ENCODE results near the gene CD160. TPM values are rescaled to one million over a fixed set of nuclear protein-coding genes. Genes with fewer than 3 reads are reported as not detected.

Gene CD160
- total RNA-seq, 1 donor, result 9.0 TPM

GRCh38 chr1:145788580-145788979 lies 69.3 kb downstream of the CD160 start:
- Histone ChIP-seq H3K4me3 (ENCODE audit: low read length) (no peak overlapping the region), H3K27me3 (ENCODE audit: insufficient read depth, low read length) (no peaks in the 10 kb centered on the region), H3K9me3 (ENCODE audit: low read depth, low read length) (no peaks in the 10 kb centered on the region), H3K4me1 (ENCODE audit: insufficient read depth, low read length) (peaks cover 5% of the 10 kb centered on the region)

Other genes with a start within 250 kb of the CD160 start
- 43.8 TPM for gene GPR89A, start 111.5 kb upstream of the CD160 start, total RNA-seq
- 0.10 TPM for gene PDZK1, start 12.1 kb upstream of the CD160 start, total RNA-seq
- gene RNF115, start 104.6 kb downstream of the CD160 start, total RNA-seq, result 16.4 TPM
- gene POLR3C, start 104.7 kb downstream of the CD160 start, total RNA-seq, result 29.9 TPM
- gene NUDT17, start 126.1 kb downstream of the CD160 start, total RNA-seq, result 1.2 TPM
- gene PIAS3, start 139.6 kb downstream of the CD160 start, total RNA-seq, result 8.0 TPM
- not detected for gene ANKRD35, start 166.4 kb downstream of the CD160 start, total RNA-seq
- 0.21 TPM for gene ITGA10, start 190.6 kb downstream of the CD160 start, total RNA-seq
- gene PEX11B, start 199.2 kb downstream of the CD160 start, total RNA-seq, result 6.1 TPM
- gene RBM8A, start 208.0 kb downstream of the CD160 start, total RNA-seq, result 98.2 TPM
- gene LIX1L, start 238.5 kb downstream of the CD160 start, total RNA-seq, result 15.1 TPM
- gene ANKRD34A, start 245.1 kb downstream of the CD160 start, total RNA-seq, result 0.42 TPM
- gene POLR3GL, start 245.2 kb downstream of the CD160 start, total RNA-seq, result 12.7 TPM